ENCODE results near the gene SMIM44. TPM values are rescaled to one million over a fixed set of nuclear protein-coding genes. Genes with fewer than 3 reads are reported as not detected.
A peak's percentile ranks its signal among the peaks of the same experiment; 100 is the strongest.

SMIM44 gene
- total and polyA plus RNA-seq, 9 of the 15 experiments (the other 6 are each of a cell fraction or from before 2014, with no cell fraction given): not detected

DNA sequence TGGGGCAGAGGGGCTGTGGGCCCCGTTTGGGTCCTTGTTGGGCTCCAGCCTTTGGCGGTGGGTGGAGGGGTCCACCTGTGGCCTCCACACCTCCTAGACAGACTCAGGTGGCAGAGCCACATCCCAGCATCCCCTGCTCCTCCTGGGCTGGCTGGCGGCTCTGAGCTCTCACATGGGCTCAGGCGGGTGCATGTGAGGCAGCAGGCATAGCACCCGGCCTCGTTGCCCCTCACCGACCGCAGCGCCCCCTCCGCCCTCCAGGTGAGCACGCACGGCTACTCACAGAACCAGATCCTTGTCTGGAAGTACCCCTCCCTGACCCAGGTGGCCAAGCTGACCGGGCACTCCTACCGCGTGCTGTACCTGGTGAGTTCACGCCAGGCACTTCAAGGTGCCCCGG is 49.8 kb upstream of the SMIM44 start:
- no peak overlapping the region for H3K9ac ChIP-seq (ENCODE audit: insufficient read depth in 1 of 2, low read depth in 2 of 2, low read length in 2 of 2)
- no TSS peak for BruUV-seq (replicated peaks)
- H3K27me3 ChIP-seq (ENCODE audit: control insufficient read depth in 2 of 2, insufficient read depth in 2 of 2, low read length in 2 of 2): no peaks in the 10 kb centered on the region
- intact Hi-C loops (cut with micrococcal nuclease): no loop called here
- H3K79me2 ChIP-seq (ENCODE audit: control insufficient read depth, insufficient read depth, low read length): no peaks in the 10 kb centered on the region
- POLR2A ChIA-PET: interaction anchor here (1.0 kb wide), 1 partner anchor 12 kb away, joined by 3 read pairs; no protein-coding TSS in a partner anchor
- TF ChIP-seq POLR2G (IDR thresholded peaks at IDR 0.05; ENCODE audit: low read depth, low read length): 0 out of 2 replicates have a peak, but pooled peaks have one; percentile 14
- TF ChIP-seq, protein P1, sequence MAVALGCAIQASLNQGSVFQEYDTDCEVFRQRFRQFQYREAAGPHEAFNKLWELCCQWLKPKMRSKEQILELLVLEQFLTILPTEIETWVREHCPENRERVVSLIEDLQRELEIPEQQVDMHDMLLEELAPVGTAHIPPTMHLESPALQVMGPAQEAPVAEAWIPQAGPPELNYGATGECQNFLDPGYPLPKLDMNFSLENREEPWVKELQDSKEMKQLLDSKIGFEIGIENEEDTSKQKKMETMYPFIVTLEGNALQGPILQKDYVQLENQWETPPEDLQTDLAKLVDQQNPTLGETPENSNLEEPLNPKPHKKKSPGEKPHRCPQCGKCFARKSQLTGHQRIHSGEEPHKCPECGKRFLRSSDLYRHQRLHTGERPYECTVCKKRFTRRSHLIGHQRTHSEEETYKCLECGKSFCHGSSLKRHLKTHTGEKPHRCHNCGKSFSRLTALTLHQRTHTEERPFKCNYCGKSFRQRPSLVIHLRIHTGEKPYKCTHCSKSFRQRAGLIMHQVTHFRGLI (CRISPR knock-in tag; IDR thresholded peaks at IDR 0.05): no peak
- TF ChIP-seq TAL1 (IDR thresholded peaks at IDR 0.05): no peak
- WGBS (ENCODE audit: insufficient coverage, low coverage, missing lambda C conversion rate): 92% methylated on average over 17 of the region's 17 CpGs
- no peak for DNase-seq (ENCODE audit: extremely low read depth in 1 of 4, low spot score in 3 of 4)
- CTCF ChIA-PET (ENCODE audit: low intra/inter-chr PET ratio): interaction anchor here (0.5 kb wide), 1 partner anchor 163 kb away, joined by 3 read pairs; no protein-coding TSS in a partner anchor
- no peak overlapping the region for H3K4me3 ChIP-seq
- H3K4me2 ChIP-seq (ENCODE audit: insufficient read depth, low read length): no peak overlapping the region
- H2AFZ ChIP-seq (ENCODE audit: low read depth, low read length): no peak overlapping the region
- no peak for FAIRE-seq
- H3K36me3 ChIP-seq (ENCODE audit: control insufficient read depth, insufficient read depth, low read length): peaks cover 58% of the 10 kb centered on the region; the same call in 2 of the 3 replicates
- in situ Hi-C loops (cut with MboI): no loop called here
- H3K4me1 ChIP-seq (replicated peaks in 1 of 2; ENCODE audit: control insufficient read depth in 2 of 2, insufficient read depth in 2 of 2, low read length in 2 of 2): peaks cover 0 to 35% of the 10 kb centered on the region in 2 experiments; a peak in 2 of 5 replicates
- peaks cover 2% of the 10 kb centered on the region for H3K9me1 ChIP-seq (ENCODE audit: control insufficient read depth, insufficient read depth, low read length)
- no peak for ATAC-seq
- H4K20me1 ChIP-seq (replicated peaks; ENCODE audit: control insufficient read depth, insufficient read depth, low read length): peaks cover 5% of the 10 kb centered on the region; the same call in 1 of the 2 replicates
- H3K27ac ChIP-seq (ENCODE audit: extremely low read depth, low read depth, low read length): no peak overlapping the region
- no peaks in the 10 kb centered on the region for H3K9me3 ChIP-seq (replicated peaks; ENCODE audit: control insufficient read depth, insufficient read depth, low read depth, low read length)

All from K562 (cell line).